SK-N-MC (cell line): ENCODE measurements around the gene SOCS1.

Source experiments
- DNase-seq: peaks from one replicate; pipeline ENCODE4 v3.0.0-alpha.2; 2011; ENCODE audit warnings: low read depth, low spot score
- H3K27ac ChIP-seq: fragments of 200-600 bp; sonication (generic); 2 replicates; pipeline ENCODE4 v1.5.1; 2016; ENCODE audit warnings: mixed run types
- H3K36me3 ChIP-seq: fragments of 200-600 bp; sonication (generic); 2 replicates; pipeline ENCODE4 v1.6.1; 2017; ENCODE audit warnings: antibody characterized with exemption, low read length, mixed read lengths; ENCODE audit not compliant: insufficient read depth
- H3K4me3 ChIP-seq: fragments of 200-600 bp; sonication (generic); 2 replicates; pipeline ENCODE4 v1.5.1; 2016
- H3K9ac ChIP-seq: fragments of 200-600 bp; sonication (generic); 2 replicates; pipeline ENCODE4 v1.8.0; 2017; ENCODE audit warnings: mixed run types, mixed read lengths; ENCODE audit not compliant: insufficient read length
- H3K9me3 ChIP-seq: fragments of 200-600 bp; sonication (generic); 2 replicates; pipeline ENCODE4 v1.6.1; 2017; ENCODE audit warnings: low read depth, mild to moderate bottlenecking, antibody characterized with exemption, low read length, moderate library complexity, mixed read lengths
- EZH2 ChIP-seq: fragments of 200-600 bp; sonication (generic); IDR thresholded peaks from one replicate; pipeline ENCODE4 v1.6.1; 2017; ENCODE audit warnings: antibody characterized with exemption
- FOXP2 ChIP-seq: optimal IDR thresholded peaks from 2 replicates; pipeline ENCODE3; 2011; ENCODE audit warnings: mild to moderate bottlenecking, moderate library complexity; ENCODE audit not compliant: insufficient read depth; ENCODE audit errors: extremely low read length, control extremely low read depth
- POLR2AphosphoS5 ChIP-seq: IDR thresholded peaks from 2 replicates; pipeline ENCODE4 v1.6.1; 2012; ENCODE audit warnings: mild to moderate bottlenecking, low read depth, low read length, borderline replicate concordance

Gene SOCS1

GRCh38 chr16:11252482-11252931 is 3.5 kb downstream of the SOCS1 start:
- Histone ChIP-seq H3K4me3 (no peak overlapping the region), H3K36me3 (no peaks in the 10 kb centered on the region), H3K9ac (no peak overlapping the region), H3K27ac (no peak overlapping the region), H3K9me3 (no peaks in the 10 kb centered on the region)
- TF ChIP-seq EZH2: no peak
- no peak for TF ChIP-seq FOXP2
- TF ChIP-seq POLR2AphosphoS5: no peak
- DNase-seq: no peak

DNA sequence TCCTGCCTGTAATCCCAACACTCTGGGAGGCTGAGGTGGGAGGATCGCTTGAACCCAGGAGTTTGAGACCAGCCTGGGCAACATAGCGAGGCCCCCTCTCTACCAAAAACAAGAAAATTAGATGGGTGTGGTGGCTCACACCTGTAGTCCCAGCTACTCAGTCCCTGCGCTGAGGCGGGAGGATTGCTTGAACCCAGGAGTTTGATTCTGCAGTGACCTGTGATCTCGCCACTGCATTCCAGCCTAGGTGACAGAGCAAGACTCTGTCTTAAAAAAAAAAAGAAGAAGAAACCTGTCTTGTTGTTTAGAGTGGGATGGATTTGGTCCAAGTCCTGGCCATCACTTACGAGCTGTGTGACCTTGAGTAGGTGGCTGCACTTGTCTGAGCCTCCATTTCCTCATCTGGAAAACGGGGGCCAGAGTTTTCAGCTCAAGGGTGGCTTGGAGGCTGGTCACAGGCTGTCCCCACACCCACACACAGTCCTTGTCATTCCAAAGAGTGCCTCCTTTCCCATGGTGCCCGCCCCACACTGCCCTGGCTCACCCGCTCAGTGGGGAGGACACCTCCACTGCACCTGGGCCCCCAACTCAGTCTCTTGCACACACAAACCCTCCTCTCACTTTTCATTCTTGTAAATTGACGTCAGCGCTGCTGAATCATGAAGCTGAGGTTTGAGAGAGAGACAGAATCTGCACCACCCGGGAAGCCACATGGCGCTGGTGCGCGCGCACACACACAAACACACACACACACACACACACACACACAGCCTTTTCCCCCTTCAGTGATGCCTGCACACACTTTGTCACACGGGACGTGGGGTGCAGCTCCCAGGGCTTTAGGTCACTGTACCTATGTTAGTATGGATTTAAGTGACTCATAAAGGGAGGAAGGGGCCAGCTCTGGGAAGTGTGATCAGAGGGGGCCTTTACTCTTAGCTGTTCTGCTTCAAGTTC is 4.2 kb downstream of the SOCS1 start:
- Histone ChIP-seq H3K4me3 (no peak overlapping the region), H3K9ac (no peak overlapping the region), H3K27ac (no peak overlapping the region), H3K9me3 (no peaks in the 10 kb centered on the region), H3K36me3 (no peaks in the 10 kb centered on the region)
- no peak for TF ChIP-seq POLR2AphosphoS5
- TF ChIP-seq FOXP2: no peak
- no peak for TF ChIP-seq EZH2
- no peak for DNase-seq

GRCh38 chr16:11250786-11251524 is 5.0 kb downstream of the SOCS1 start:
- Histone ChIP-seq H3K9ac (no peak overlapping the region), H3K4me3 (no peak overlapping the region), H3K36me3 (no peaks in the 10 kb centered on the region), H3K9me3 (no peaks in the 10 kb centered on the region), H3K27ac (no peak overlapping the region)
- TF ChIP-seq FOXP2: no peak
- TF ChIP-seq EZH2: no peak
- TF ChIP-seq POLR2AphosphoS5: no peak
- no peak for DNase-seq

DNA sequence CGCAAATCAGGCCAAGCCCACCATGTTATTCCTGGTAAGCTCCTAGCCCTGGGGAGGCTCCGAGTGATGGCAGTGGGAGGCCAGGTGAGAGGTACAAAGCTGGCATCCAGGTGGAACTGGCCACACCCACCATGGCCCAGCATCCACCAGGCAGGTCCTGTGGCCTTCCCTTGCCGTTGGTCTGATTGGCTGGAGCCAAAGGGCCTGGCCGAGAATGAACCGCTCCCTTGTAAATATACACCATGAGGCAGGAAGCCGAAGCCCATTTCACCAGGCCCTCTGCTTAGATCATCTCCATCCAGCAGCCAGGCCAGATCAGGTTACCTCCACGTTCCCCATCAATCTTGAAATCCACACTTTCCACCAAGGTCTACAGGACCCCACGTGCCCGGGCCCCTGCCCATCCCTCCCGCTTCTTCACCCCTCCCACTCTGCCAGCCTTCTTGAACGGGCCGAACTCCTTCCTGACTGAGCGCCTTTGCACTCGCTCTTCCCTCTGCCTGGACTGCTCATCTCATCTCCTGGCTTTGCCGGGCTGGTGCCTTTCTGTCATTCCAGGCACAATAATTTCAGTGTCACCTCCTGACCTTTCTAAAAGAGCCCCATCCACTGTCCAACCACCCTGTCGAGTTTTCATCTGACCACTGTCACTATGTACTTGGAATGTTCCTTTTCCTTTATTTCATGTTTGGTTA is 5.8 kb downstream of the SOCS1 start:
- TF ChIP-seq EZH2 (no peak), FOXP2 (no peak), POLR2AphosphoS5 (no peak)
- Histone ChIP-seq H3K36me3 (no peaks in the 10 kb centered on the region), H3K4me3 (no peak overlapping the region), H3K9ac (no peak overlapping the region), H3K9me3 (no peaks in the 10 kb centered on the region), H3K27ac (no peak overlapping the region)
- DNase-seq: no peak

DNA sequence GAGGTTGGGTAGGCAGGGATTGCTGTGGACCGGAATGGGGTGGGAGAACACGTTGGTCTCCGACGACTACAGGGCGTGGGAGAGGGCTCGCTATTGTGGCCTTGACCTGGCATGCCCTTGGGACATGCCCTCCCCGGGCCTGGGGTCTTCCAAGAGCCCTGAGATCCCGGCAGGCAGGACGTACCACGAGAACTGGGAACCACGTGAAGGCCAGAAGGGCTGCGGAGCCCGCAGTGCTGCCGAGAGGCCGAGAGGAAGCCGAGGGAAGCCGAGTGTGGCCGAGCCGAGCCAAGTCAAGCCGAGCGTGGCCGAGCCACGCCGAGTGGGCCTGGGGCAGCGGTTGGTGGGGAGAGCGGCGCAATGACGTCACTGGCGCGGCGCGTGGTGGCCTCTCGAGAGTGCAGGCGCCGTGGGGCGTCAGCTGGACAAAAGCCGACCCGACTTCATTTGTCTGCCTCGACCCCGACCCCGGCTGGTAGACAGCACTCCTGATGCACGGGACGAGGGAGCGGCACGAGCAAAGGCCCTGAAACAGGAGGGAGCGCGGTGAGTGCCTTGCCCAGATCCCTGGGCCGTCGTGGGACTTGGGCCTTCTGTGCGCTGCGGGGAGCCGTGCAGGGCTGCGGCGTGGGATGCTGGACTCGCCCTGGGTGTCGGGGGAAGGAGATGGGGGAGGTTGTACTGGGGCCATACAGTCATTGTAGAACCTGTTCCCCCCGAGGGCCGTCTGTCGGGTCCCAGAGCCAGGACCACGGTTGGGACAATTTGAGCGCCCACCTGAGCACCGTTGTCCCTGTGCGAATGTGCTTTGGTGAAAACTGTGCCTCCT is 6.6 kb downstream of the SOCS1 start:
- H3K36me3 ChIP-seq: no peaks in the 10 kb centered on the region
- DNase-seq: no peak
- H3K9me3 ChIP-seq: no peaks in the 10 kb centered on the region
- no peak overlapping the region for H3K4me3 ChIP-seq
- H3K27ac ChIP-seq: no peak overlapping the region
- no peak overlapping the region for H3K9ac ChIP-seq
- no peak for TF ChIP-seq EZH2
- TF ChIP-seq FOXP2: no peak
- no peak for TF ChIP-seq POLR2AphosphoS5

GRCh38 chr16:11248133-11248532 is 7.9 kb downstream of the SOCS1 start:
- TF ChIP-seq FOXP2: no peak
- TF ChIP-seq POLR2AphosphoS5: no peak
- TF ChIP-seq EZH2: no peak
- H3K27ac ChIP-seq: no peak overlapping the region
- no peak for DNase-seq

DNA sequence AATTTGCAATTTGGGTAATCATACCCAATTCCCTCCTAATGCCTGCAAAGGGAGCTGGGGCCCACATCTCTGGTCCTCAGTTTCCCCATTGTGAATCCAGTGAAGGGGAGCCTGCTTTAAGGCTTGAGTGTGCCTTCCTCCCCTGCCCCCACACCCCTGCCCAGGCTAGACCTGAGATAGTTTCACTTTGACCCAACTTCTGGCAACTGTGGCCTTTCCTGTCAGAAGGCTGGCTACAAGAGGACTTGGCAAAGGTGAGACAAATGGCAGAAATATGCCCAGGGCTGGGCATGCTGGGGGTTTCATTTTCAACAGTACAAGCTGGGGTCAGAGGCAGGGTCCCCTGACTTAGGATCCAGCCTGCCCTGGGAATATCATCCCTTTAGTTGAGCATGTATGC is 10.0 kb downstream of the SOCS1 start:
- no peaks in the 10 kb centered on the region for H3K36me3 ChIP-seq
- TF ChIP-seq POLR2AphosphoS5 (no peak), EZH2 (no peak), FOXP2 (no peak)
- no peak overlapping the region for H3K9ac ChIP-seq
- no peak for DNase-seq
- no peaks in the 10 kb centered on the region for H3K9me3 ChIP-seq
- no peak overlapping the region for H3K27ac ChIP-seq
- H3K4me3 ChIP-seq: no peak overlapping the region

More at GRCh38 chr16:11248133-11248532, 7.9 kb downstream of the SOCS1 start:
- Histone ChIP-seq H3K9ac (no peak overlapping the region), H3K36me3 (no peaks in the 10 kb centered on the region), H3K9me3 (no peaks in the 10 kb centered on the region), H3K4me3 (no peak overlapping the region)

DNA sequence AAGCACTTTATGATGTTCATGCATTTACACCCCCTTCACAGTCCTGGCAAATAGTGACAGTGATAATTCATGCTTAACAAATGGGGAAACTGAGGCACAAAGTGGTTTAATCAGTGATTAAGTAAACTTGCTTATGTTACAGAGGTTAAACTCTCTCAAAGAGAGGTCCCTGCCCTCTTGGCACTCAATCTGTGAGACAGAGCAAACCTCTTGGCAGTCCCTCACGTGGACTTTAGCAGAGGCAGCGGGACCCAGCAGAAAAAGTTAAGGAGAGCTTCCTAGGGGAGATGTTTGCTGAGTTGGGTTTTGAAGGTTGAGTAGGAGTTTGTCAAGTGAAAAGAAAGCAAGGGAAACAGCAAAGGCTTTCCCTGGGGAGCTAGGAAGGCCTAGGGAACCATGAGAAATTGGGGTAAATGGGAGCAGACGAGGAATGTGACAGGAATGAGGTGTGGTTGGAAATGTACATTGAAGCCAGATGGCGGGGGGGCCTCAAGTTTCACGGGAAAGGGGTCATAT is 10.7 kb downstream of the SOCS1 start:
- H3K9me3 ChIP-seq: no peaks in the 10 kb centered on the region
- H3K36me3 ChIP-seq: no peaks in the 10 kb centered on the region
- no peak overlapping the region for H3K4me3 ChIP-seq
- TF ChIP-seq FOXP2 (no peak), POLR2AphosphoS5 (no peak), EZH2 (no peak)
- no peak overlapping the region for H3K9ac ChIP-seq
- DNase-seq: no peak
- H3K27ac ChIP-seq: no peak overlapping the region
